Spleen (tissue), 11 donors: ENCODE measurements around the gene KIF6. TPM values are rescaled to one million over a fixed set of nuclear protein-coding genes. Genes with fewer than 3 reads are reported as not detected.

Experiments used
- DNase-seq: peaks from one replicate; pipeline ENCODE4 v3.0.0-alpha.2; 2020
- H3K27ac ChIP-seq, 8 donors: fragments of 200-600 bp; sonication (generic) in 7 of 8; 1 replicate in 4 of 8; 2 replicates in 4 of 8; pipeline versions ENCODE4 v1.5.0 to v1.8.0; 2016 to 2021; ENCODE audit warnings: inconsistent platforms in 4 of 8, mild to moderate bottlenecking in 4 of 8, moderate library complexity in 1 of 8
- H3K27me3 ChIP-seq, 7 donors: fragments of 200-600 bp; sonication (generic) in 6 of 7; replicated peaks in 1 of 7; 1 replicate in 4 of 7; 2 replicates in 3 of 7; pipeline versions ENCODE4 v1.5.0 to v1.8.0; 2016 to 2021; ENCODE audit warnings: inconsistent platforms in 3 of 7, mild to moderate bottlenecking in 1 of 7
- H3K36me3 ChIP-seq, 6 donors: fragments of 200-600 bp; sonication (generic) in 5 of 6; 1 replicate in 4 of 6; 2 replicates in 2 of 6; pipeline versions ENCODE4 v1.5.0 to v1.8.0; 2016 to 2021; ENCODE audit warnings: inconsistent platforms in 2 of 6
- H3K4me1 ChIP-seq, 6 donors: fragments of 200-600 bp; sonication (generic) in 5 of 6; 1 replicate in 3 of 6; 2 replicates in 3 of 6; pipeline versions ENCODE4 v1.5.0 to v1.8.0; 2016 to 2021; ENCODE audit warnings: inconsistent platforms in 3 of 6
- H3K4me3 ChIP-seq, 8 donors: fragments of 200-600 bp; sonication (generic) in 7 of 8; 1 replicate in 4 of 8; 2 replicates in 4 of 8; pipeline versions ENCODE4 v1.5.0 to v1.8.0; 2016 to 2021; ENCODE audit warnings: inconsistent platforms in 4 of 8, mild to moderate bottlenecking in 4 of 8, moderate library complexity in 2 of 8
- H3K9me3 ChIP-seq, 8 donors: fragments of 200-600 bp; sonication (generic) in 7 of 8; 1 replicate in 4 of 8; 2 replicates in 4 of 8; pipeline versions ENCODE4 v1.5.0 to v1.8.0; 2016 to 2021; ENCODE audit warnings: inconsistent platforms in 4 of 8
- CTCF ChIP-seq, 11 experiments: fragments of 200-600 bp in 7 of 11; fragments of 450-650 bp in 4 of 11; sonication (generic) in 4 of 11; IDR thresholded peaks in 8 of 11; conservative IDR thresholded peaks in 3 of 11; 1 replicate in 7 of 11; 2 replicates in 4 of 11; pipeline versions ENCODE4 v1.4.0 to v1.8.0; 2016 to 2021; ENCODE audit warnings: antibody characterized with exemption in 11 of 11, inconsistent platforms in 4 of 11, mild to moderate bottlenecking in 1 of 11
- POLR2A ChIP-seq, 3 donors: fragments of 450-650 bp; IDR thresholded peaks; one replicate each; pipeline ENCODE4 v1.5.1; 2017; ENCODE audit warnings: antibody characterized with exemption in 3 of 3, mild to moderate bottlenecking in 1 of 3
- POLR2AphosphoS5 ChIP-seq, 3 donors: sonication (generic); formaldehyde crosslinking; IDR thresholded peaks; one replicate each; pipeline ENCODE4 v1.5.1; 2017; ENCODE audit warnings: antibody characterized with exemption in 3 of 3
- WGBS, 5 donors: extraction: QIAGEN DNeasy Blood & Tissue Kit in 3 of 5; methylation state at CpG; one replicate each; pipeline versions ENCODE4 v1.1.5 to v1.1.7; 2013 to 2018; 5-methylcytosine and 5-hydroxymethylcytosine counted together
- intact Hi-C: fragments of 100-400 bp; cut with DNase I; formaldehyde crosslinking; loops from one replicate; pipeline ENCODE4 v1.15.0; 2023; ENCODE audit warnings: low total_unique reads
- polyA plus RNA-seq, 3 donors: library from polyadenylated mRNA; stranded (reverse); fragments of 200-250 nt; gene quantifications; one replicate each; pipeline ENCODE4 v1.2.1, GENCODE V29; 2013
- total RNA-seq, 7 donors: library from RNA; depleted of rRNA in 3 of 7; stranded (reverse); fragments of >200 nt in 3 of 7; fragmentation: NEBNext Ultra II Directional in 4 of 7; extraction: Animal tissue kit (Norgen Biotek cat#: 25700) in 4 of 7; gene quantifications; one replicate each; pipeline versions ENCODE4 v1.1.0 to v1.2.1, GENCODE V29; 2016 to 2021
- donor health status: healthy with polysubstance abuse.
- donor health status: DM: no; HTN: no; CAD: no; lungs with moderate emphysema.
- donor health status: DM: no; HTN: no; CAD: no.
- donor health status: Bipolar disorder and iron deficiency.
- donor health status: healthy.
- donor health status: DM: no; HTN: no; CAD: no.
- donor health status: DM: yes; HTN: yes; CAD: no.

The KIF6 gene
- total and polyA plus RNA-seq, 10 donors: 0.10 to 0.75 (median 0.24) TPM; not detected in 3

- Histone ChIP-seq H3K4me3 (no peak overlapping the region), H3K4me1 (peaks cover 0 to 13% (median 0%) of the 10 kb centered on the region in 6 donors), H3K36me3 (no peaks in the 10 kb centered on the region), H3K27ac (no peak overlapping the region), H3K9me3 (no peaks in the 10 kb centered on the region), H3K27me3 (peaks cover 0 to 27% (median 5%) of the 10 kb centered on the region in 7 donors)
- WGBS, 5 donors: 62 to 74% (median 67%) methylated on average over 13 of the region's 13 CpGs
- intact Hi-C loops: no loop called here
- no peak for TF ChIP-seq POLR2AphosphoS5 (IDR thresholded peaks at IDR 0.05)
- no peak for DNase-seq
Measured at GRCh38 chr6:39319621-39320362, 405.4 kb downstream of the KIF6 start.

GRCh38 chr6:39317256-39317655, 408.0 kb downstream of the KIF6 start:
- Histone ChIP-seq H3K27ac (no peak overlapping the region), H3K4me1 (peaks cover 10 to 39% (median 18%) of the 10 kb centered on the region in 6 donors), H3K36me3 (no peaks in the 10 kb centered on the region), H3K9me3 (no peaks in the 10 kb centered on the region), H3K27me3 (peaks cover 7 to 52% (median 29%) of the 10 kb centered on the region in 7 donors), H3K4me3 (no peak overlapping the region)
- WGBS, 5 donors: 79 to 86% (median 85%) methylated on average over 2 to 3 of the region's 3 CpGs
- TF ChIP-seq CTCF (IDR thresholded peaks at IDR 0.05 in 8 of 11, conservative IDR thresholded peaks at IDR 0.05 in 3 of 11) (no peak), POLR2A (IDR thresholded peaks at IDR 0.05) (no peak), POLR2AphosphoS5 (IDR thresholded peaks at IDR 0.05) (no peak)
- no peak for DNase-seq
- intact Hi-C loops: no loop called here

- Histone ChIP-seq H3K27me3 (peaks cover 7 to 73% (median 40%) of the 10 kb centered on the region in 7 donors), H3K27ac (no peak within 1 kb of the TSS), H3K9me3 (no peaks in the 10 kb centered on the region), H3K36me3 (no peaks in the 10 kb centered on the region), H3K4me3 (peak within 1 kb of the TSS in 7 of 8 donors; percentile 18 to 59 (median 28)), H3K4me1 (peaks cover 10 to 31% (median 18%) of the 10 kb centered on the region in 6 donors)
- 2 to 13% (median 5%) methylated on average over 19 to 28 of the region's 28 CpGs for WGBS, 5 donors
- intact Hi-C loops: no loop called here
- TF ChIP-seq POLR2AphosphoS5 (IDR thresholded peaks at IDR 0.05) (no peak), CTCF (IDR thresholded peaks at IDR 0.05 in 8 of 11, conservative IDR thresholded peaks at IDR 0.05 in 3 of 11) (peak in 1 of 11 experiments; percentile 2)
- no peak for DNase-seq
Measured at GRCh38 chr6:39314273-39314795, 410.9 kb downstream of the KIF6 start, which contains the start of gene KCNK17. Gene KCNK17 (minus strand): TSS chr6:39314419. CDS start chr6:39314320, 99 bp downstream.

- DNase-seq: no peak
- intact Hi-C loops: no loop called here
- 0 to 4% (median 2%) methylated on average over 61 to 80 of the region's 80 CpGs for WGBS, 5 donors
Measured at GRCh38 chr6:39313526-39314272, 411.5 kb downstream of the KIF6 start.

More at GRCh38 chr6:39313526-39314272, 411.5 kb downstream of the KIF6 start:
- H3K36me3 ChIP-seq: no peaks in the 10 kb centered on the region
- H3K4me1 ChIP-seq: peaks cover 10 to 31% (median 18%) of the 10 kb centered on the region in 6 donors
- H3K27me3 ChIP-seq: peaks cover 7 to 69% (median 40%) of the 10 kb centered on the region in 7 donors
- H3K27ac ChIP-seq: no peak overlapping the region
- H3K4me3 ChIP-seq: peak overlapping the region in 7 of 8 donors; percentile 18 to 59 (median 28)
- H3K9me3 ChIP-seq: no peaks in the 10 kb centered on the region
- no peak for TF ChIP-seq POLR2A (IDR thresholded peaks at IDR 0.05)
- no peak for TF ChIP-seq POLR2AphosphoS5 (IDR thresholded peaks at IDR 0.05)
- TF ChIP-seq CTCF (IDR thresholded peaks at IDR 0.05 in 8 of 11, conservative IDR thresholded peaks at IDR 0.05 in 3 of 11): peak in 1 of 11 experiments; percentile 2
